T-helper 22 cell (primary cell): ENCODE data around the gene EVC2.

Experiments
- DNase-seq: peaks from one replicate; pipeline ENCODE4 v3.0.0-alpha.2; 2020; ENCODE audit warnings: low read depth

Gene EVC2, protein sequence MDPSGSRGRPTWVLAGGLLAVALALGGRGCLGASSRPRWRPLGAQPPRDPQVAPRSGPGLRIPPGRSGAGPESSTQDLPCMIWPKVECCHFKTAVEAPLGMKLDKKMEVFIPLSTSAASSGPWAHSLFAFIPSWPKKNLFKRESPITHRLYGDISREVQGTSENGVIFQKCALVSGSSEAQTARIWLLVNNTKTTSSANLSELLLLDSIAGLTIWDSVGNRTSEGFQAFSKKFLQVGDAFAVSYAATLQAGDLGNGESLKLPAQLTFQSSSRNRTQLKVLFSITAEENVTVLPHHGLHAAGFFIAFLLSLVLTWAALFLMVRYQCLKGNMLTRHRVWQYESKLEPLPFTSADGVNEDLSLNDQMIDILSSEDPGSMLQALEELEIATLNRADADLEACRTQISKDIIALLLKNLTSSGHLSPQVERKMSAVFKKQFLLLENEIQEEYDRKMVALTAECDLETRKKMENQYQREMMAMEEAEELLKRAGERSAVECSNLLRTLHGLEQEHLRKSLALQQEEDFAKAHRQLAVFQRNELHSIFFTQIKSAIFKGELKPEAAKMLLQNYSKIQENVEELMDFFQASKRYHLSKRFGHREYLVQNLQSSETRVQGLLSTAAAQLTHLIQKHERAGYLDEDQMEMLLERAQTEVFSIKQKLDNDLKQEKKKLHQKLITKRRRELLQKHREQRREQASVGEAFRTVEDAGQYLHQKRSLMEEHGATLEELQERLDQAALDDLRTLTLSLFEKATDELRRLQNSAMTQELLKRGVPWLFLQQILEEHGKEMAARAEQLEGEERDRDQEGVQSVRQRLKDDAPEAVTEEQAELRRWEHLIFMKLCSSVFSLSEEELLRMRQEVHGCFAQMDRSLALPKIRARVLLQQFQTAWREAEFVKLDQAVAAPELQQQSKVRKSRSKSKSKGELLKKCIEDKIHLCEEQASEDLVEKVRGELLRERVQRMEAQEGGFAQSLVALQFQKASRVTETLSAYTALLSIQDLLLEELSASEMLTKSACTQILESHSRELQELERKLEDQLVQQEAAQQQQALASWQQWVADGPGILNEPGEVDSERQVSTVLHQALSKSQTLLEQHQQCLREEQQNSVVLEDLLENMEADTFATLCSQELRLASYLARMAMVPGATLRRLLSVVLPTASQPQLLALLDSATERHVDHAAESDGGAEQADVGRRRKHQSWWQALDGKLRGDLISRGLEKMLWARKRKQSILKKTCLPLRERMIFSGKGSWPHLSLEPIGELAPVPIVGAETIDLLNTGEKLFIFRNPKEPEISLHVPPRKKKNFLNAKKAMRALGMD

DNA sequence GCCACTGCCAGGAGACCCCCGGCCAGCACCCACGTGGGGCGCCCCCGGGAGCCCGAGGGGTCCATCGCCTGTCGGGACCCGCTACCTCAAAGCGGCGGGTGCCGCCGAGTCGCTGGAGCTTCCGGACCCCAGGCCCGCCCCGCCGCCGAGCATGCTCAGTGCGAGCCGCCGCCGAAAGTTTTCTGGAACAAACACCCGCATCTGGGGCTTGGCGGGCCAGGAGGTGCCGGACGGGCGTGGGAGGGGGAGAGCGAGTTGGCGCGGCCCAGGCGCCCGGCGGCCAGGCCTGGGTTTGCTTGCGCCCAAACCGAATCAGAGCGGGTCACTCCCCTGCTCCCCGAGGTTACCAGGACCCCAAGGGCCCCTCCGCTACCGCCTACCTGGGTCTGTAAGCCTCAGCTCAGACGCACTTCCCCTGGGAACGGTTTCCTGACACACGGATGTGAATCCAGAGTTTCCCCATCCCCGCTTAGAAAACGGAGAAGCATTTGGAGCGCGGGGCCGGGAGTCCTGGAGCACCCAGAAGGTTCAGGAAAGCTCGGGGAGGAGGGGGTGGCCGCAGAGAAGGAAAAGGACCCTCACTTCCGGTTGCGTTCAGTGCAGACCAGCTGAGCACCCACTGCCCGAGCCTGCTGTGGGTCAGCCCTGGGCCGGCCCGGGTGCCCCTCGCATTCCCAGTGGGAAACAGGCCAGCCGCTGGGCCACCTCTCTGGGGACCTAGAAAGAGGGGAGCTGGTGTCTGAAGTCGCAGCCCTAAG lies at the start of gene EVC2:
Gene EVC2, minus strand, starts transcription at position 111 of the 758 bp plus-strand sequence. Its CDS starts 46 bp downstream, at position 65.
- DNase-seq, result no peak

DNA sequence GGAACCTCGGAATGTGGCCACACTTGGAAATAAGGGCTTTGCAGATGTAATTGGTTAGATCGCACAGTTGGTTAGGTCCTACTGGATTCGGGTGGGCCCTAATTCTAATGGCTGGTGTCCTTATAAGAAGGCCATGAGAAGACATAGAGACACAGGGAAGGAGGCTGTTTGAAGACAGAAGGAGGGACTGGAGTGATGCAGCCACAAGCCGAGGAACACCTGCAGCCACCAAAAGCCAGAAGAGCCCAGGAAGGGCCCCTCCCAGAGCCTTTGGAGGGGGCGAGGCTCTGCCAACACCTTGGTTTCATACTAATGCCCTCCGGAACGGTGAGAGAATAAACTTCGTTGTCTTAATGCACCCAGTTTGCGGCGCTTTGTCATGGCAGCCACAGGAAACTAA lies 49.6 kb upstream of the EVC2 start:
- no peak for DNase-seq

GRCh38 chr4:5757536-5757935 lies 49.2 kb upstream of the EVC2 start:
- DNase-seq, result no peak

DNA sequence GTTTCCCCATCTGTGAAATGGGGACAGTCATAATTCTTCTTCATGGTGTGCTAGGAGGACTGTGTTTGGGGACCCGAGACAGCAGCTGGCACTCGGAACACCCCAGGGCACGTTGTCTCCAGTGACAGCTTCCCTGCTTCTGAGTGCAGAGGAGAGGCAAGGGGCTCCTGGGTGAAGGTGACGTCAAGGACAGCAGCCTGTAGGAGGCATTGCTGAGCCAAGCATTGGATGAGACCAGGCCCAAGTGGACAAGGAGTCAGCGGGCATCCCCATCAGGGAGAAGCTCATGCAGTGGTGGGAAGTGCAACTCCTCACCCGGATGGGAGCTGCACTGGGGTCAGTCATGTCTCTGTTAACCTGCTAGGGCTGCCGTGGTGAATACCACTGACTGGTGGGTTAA lies 48.7 kb upstream of the EVC2 start:
- no peak for DNase-seq

DNA sequence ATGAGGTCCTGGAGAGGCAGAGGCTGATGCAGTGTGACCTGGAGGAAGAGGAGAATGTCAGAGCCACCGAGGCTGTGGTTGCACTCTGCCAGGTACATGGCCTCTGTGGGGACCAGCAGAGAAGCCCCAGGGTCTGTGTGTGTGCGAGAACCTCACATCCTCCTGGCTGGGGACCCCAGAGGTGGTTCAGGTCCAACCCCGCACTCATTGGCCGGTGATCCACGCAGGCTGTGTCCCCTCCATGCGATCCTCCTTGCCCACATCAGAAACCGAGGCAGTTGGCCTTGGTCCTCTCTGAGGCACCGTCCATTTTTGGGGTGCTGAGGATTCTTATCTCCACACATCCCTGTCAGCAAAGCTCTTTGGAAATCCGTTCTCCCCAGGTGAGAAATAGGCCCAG lies 47.9 kb upstream of the EVC2 start:
- DNase-seq, result no peak

DNA sequence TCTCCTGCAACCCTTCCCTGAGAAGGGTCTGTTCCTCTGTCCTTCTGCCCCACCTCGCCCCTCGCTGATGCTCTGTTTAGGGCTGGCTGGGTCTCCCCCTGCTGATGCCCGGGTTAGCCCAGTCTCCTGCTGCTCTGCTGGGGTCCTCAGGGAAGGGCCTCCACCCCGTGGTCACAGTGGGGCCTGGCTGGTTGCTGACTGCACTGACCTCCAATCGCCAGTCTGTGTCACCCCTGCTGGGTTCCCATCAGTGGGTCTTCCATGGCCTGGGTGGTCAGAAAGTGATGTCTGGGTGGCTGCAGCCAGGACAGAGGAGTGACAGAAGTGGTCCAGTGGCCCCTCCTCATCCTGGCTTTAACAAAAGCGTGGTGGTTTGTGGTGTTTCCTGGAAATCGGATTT lies 47.3 kb upstream of the EVC2 start:
- DNase-seq, result no peak

DNA sequence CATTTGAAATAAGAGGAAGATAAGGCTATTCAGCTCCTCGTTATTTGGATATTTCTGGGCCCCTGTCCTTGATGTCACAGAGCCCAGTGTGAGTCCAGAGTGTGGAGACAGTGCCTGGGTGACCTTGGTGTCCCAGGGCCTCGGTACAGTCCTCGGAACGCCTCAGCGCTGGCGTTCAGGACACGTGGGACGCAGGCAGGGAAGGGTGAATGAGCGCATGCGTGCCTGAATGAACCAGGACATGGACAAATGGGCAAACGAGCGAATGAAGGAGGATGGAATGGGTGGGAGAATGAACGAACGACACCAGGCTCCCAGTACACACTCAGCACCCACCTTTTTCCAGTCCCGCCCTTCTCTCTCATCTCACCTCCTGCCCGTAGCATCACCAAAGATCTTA lies 46.8 kb upstream of the EVC2 start:
- DNase-seq, result no peak

DNA sequence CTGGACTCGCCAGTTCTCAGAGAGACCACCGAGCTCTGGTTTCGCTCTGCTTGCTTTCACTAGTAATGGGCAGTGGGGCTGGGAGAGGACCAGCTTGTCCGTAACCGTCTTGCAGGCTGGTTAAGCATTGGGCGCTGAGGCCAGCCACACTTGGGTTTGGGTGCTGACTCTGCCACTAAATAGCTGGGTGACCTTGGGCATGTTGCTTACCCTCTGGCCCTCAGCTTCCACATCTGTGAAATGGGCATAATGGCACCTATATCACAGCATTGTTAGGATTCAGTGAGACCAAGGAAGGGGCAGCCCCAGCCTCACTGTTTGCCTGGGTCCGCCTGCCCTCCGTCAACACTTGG lies 46.1 kb upstream of the EVC2 start:
- DNase-seq, result no peak

GRCh38 chr4:5753766-5754528 lies 45.6 kb upstream of the EVC2 start:
- no peak for DNase-seq

- DNase-seq, result no peak
These were observed 45.0 kb upstream of the EVC2 start for GRCh38 chr4:5753366-5753765.

DNA sequence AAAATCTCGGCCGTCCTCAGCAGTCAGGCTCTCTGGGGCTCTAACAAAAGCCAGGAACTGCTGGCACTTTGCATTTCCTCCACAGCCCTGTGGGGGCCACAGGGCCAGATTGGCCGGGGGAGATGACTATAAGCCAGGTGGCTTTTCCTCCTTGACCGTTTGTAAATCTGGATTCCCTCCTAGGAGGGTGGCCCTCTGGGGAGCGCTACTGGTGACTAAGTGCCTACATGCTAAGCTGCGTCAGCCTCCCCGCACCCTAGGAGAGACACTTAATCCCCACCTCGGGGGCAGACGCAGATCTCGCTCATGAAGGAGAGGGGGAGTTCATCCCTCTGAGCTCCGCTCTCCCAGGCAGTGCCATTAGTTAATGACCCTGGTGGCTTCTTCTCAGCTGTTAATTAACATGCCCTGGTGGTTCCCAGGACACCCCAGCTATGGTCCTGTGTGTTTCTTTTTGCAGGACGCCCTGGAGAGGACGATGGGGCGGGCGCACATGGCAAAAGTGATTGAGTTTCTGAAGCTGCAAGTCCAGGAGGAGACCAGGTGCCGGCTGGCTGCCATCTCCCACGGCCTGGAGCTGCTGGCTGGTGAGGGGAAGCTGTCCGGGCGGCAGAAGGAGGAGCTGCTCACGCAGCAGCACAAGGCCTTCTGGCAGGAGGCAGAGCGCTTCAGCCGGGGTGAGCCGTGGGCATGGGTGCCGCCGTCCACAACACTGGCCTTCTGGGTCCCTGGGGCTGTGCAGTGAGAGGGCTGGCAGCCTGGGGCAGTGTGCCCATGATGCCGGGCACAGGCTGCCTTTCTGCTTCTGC lies 44.2 kb upstream of the EVC2 start:
- DNase-seq, result no peak

DNA sequence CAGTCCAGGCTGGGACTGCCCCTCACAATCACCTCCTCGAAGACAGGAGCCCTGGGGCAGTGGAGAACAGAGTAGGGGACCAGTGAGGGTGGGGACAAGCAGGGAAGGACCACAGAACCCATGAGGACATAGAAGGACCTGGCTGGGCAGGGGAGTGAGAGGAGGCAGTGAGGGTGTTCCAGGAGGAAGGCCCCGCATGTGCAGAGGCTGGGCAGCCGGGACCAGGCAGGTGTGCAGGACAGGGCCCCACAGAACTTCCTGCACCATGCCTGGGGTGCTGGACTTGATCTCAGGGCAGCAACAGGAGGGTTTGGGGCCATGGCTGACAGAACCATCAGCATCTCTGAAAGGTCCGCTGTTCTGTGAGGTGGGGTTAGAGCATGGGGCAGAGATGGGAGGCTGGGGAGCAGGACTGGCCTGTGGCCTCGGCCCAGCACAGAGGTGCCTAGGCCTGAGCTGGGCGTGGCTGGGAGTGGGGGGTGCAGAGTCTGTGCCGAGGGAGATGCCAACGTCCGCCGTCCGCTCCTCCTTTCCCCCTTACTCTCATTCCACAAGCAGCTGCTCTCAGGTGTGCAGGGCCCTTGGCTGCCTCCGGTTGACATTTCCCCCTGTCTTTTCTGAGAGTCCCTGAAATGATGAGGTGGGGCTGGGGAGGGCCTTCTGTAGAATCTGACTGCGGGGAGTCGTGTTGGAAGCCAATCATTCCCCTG lies 43.5 kb upstream of the EVC2 start:
- no peak for DNase-seq

DNA sequence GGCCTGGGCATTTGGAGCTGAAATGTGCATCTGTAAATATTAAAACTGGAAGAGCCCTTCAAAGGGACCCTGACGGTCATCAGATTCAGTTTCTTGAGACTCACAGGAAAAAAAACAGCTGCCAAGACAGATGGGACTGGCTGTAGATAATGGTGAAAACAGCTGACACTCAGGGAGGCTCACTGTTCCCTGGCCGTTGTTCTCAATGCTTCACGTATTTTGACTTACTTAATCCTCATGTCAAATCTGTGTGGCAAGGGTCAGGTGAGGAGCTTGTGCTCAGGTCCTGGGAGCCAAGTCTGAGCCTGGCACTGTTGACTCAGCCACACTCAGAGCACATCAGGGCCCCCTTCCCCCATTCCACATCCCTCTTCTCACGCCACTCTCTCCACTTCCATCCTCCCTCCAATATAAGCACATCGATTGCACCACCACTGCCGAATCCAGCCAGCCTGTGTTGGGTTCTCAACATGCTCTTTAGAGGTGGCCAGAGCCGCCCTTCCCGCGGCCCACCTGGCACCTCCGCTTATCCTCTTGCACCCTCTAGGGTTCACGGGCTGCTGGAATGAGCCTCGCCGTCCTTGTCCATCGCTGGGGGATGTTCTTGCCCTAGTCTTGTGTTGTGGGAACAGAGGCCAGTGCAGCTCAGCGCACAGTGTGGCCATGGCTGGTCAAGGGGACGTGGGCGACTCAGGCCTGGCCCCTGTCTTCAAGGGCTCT lies 42.7 kb upstream of the EVC2 start:
- DNase-seq, result no peak

DNA sequence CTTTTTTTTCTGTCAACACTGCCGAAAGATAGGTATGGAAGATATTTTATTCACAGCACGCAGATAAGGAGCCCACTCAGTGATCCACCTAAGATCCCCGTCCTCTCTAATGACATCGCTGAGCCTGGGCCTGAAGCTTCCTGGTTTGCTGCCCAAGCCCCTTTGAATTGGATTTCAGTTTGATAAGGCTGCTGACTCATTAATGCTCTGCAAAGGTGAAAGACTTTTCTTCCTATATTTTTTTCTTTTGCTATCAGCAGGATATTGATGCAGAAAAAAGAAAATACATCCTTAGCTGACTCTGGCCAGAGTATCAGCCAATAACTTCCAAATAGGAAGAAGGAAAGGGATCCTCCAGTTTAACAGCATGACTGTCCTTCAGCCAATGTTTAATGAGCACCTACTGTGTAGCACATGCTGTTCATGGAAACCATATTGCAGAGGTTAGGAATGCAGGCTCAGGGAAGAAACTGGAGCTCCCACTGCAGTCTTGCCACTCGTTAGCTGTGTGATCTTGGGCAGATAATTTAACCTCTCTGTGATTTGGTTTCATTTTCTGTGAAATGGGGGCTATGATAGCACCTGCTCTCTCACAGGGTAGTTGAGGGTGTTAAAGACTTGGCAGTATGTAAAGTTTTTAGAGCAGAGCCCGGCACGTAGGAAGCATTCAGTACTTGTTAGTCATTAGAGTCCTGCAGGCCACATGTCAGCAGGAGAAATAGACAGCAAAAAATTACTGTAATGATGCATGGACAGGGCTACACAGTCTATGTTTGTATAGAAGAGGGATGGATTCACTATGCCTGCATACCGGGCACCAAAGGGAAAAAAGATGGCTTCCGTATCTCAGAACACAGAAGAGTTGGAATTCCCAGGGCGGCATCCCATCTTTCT lies 41.9 kb upstream of the EVC2 start:
- DNase-seq, result no peak

DNA sequence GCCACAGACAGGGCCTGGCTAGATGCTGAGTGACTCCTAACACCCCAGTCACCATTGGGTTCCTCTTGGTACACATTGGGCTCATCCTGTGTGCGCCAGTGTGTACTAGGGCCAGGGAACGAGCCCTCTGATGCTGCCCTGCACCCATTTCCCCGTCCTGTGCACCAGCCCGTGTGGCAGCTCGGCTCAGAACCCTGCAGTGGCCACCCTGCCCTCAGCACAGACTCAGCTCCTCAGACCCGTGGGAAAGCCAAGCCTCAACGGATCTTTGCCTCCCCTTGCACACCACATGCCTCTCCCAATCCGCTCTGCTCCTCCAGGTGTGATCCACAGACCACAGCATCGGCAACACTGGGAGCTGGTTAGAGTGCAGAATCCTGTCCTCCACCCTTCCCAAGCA lies 41.2 kb upstream of the EVC2 start:
- no peak for DNase-seq

- no peak for DNase-seq
These were observed 39.5 kb upstream of the EVC2 start for GRCh38 chr4:5747738-5748375.
